Cardiac septum (tissue), 1 donor: ENCODE results near the gene BIN1. TPM values are rescaled to one million over a fixed set of nuclear protein-coding genes. Genes with fewer than 3 reads are reported as not detected.

ENCODE experiments used
- DNase-seq: peaks from one replicate; pipeline ENCODE4 v3.0.0-alpha.2; 2020; ENCODE audit warnings: low spot score
- intact Hi-C: fragments of 100-400 bp; cut with DNase I; formaldehyde crosslinking; loops from one replicate; pipeline ENCODE4 v1.14.0; 2022
- total RNA-seq: library from RNA; stranded (reverse); fragmentation: NEBNext Ultra II Directional; extraction: Animal tissue kit (Norgen Biotek cat#: 25700); gene quantifications from one replicate; pipeline ENCODE4 v1.2.1, GENCODE V29; 2021
- donor health status: DM: no; HTN: no; CAD: no.

The BIN1 gene
- total RNA-seq, 1 donor from 2014 or later, result 14.0 TPM

- no peak for DNase-seq
- intact Hi-C loops, result no loop called here
Measured at GRCh38 chr2:127053731-127054603, 53.0 kb downstream of the BIN1 start.

DNA sequence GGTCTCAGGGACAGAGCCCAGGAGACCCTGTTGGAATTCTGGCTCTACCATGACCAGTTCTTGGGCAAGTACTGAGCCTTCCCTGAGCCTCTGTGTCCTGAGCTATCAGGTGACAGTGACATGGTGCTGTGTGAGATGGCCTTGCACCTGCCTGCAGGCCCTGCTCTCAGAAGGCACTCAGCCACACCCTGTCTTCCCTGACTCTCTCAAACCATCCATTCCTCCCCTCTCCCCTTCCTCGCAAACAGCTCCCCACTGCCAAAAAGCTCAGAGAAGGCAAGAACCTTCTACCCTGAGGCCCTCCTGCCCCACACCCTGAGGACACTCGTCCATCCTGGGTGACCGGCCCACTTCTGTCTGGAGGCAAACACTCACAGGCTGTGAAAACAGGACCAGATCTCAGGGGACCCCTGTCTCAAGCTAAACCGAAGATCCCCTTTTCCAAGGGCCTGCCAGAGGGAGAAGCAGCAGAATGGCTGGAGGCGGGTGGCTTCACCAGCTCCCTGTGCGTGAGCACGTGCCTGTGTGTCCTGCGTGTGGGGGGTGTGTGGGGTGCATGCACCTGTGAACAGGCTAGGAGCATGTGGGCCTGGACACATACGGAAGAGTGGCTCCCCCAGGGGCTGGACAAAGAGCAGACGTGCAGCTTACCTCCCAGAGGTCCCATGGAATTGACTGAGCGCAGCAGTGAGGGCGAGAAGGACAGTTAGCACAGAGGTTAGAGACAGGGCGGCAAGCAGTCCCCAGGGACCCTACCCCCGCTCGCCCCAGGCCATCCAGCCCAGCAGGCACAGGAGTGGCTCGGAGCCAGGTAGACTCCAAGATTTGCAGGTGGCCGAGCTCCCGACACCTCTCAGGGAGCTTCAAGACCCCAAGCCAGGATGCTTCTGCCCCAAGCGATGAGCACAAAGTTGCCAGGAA lies 53.9 kb downstream of the BIN1 start:
- peak; percentile 67 for DNase-seq
- intact Hi-C loops, result no loop called here

DNA sequence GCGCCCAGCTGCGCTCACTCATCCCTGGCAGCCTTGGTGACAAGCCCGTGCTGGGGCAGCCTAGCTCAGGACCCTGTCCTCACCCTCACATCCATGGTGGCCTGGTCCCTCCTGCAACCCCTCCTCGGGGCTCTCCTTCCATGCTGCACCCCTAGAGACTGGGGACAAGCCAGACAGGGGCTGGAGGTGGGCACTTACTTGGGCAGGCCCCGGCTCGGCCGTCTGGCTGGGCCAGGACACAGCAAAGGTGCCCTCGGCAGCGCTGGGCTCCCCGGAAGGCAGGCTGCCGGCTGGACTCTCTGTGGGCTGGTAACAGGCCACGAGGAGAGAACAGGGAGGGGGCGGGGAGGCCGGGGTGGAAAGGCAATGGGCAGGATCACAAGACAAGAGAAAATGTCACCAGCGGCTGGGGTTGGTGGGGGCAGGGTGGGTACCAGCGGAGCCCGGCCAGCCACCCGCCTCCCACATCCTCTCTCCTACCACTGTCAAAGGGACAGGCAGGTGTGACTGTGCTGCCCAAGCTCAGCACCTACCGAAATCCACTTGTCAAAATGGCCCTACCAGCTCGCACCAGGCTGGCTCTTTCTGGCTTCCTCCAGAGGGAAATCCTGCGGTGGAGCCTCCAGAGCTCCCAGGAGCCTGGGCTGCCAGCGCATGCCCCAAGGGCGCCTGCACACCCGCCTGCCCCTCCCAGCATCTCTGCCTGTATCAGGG lies 54.7 kb downstream of the BIN1 start:
- peak; percentile 67 for DNase-seq
- intact Hi-C loops, result no loop called here

DNA sequence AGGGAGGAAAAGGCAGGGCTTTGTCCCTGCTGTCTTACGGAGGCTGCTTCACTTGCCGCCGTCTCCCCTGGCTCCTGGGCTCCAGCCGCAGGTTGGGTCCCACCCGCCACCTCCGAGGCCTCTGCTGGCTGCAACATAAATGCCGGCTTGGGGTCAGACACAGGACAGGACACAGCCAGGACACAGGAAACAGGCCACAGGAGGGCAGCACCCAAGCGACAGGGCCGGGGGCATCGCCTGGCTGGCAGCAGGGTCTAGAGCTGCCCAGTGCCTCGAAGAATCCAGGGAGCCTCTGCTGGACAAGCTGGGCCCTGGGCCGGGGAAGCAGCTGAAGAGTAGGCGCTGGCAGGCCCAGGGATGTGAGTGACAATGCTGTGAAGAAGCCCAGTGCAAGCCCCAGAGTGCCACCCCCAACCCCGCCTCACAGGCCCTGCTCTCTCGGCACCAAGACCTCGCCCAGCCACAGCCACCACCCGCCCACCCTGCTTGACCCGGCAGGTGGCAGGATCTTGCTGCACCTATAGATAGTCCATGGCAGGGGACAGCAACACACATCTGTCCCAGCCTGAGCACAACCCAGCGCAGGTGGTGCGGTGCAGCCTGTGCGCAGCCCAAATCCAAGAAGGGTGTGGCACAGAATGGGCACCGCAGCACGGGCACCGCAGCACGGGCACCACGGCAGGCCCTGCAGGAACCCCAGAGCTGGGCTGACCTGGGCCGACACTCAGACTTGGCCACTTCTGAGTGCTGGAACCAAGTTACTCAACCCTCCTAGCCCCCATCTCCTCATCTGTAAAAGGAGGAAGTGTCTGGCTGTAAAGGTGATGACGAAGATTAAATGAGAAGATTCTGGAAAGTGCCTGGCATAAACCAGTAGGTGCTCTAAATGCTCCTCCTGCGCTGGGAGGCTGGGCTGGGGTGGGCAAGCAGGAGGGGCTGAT lies 55.6 kb downstream of the BIN1 start:
- peak; percentile 72 for DNase-seq
- intact Hi-C loops, result no loop called here

GRCh38 chr2:127050803-127051115 lies 56.2 kb downstream of the BIN1 start:
- intact Hi-C loops, result no loop called here
- DNase-seq, result peak; percentile 70

- DNase-seq, result peak; percentile 76
- intact Hi-C loops, result no loop called here
Measured at GRCh38 chr2:127049927-127050802, 56.8 kb downstream of the BIN1 start.

GRCh38 chr2:127048969-127049897 lies 57.7 kb downstream of the BIN1 start:
- intact Hi-C loops, result no loop called here
- peak; percentile 75 for DNase-seq

- DNase-seq, result peak; percentile 58
- intact Hi-C loops, result no loop called here
Measured at GRCh38 chr2:127048618-127048935, 58.4 kb downstream of the BIN1 start.

- intact Hi-C loops, result no loop called here
- peak; percentile 62 for DNase-seq
Measured at GRCh38 chr2:127047716-127048617, 59.0 kb downstream of the BIN1 start.

GRCh38 chr2:127047054-127047453 lies 59.9 kb downstream of the BIN1 start:
- intact Hi-C loops, result no loop called here
- peak; percentile 36 for DNase-seq

DNA sequence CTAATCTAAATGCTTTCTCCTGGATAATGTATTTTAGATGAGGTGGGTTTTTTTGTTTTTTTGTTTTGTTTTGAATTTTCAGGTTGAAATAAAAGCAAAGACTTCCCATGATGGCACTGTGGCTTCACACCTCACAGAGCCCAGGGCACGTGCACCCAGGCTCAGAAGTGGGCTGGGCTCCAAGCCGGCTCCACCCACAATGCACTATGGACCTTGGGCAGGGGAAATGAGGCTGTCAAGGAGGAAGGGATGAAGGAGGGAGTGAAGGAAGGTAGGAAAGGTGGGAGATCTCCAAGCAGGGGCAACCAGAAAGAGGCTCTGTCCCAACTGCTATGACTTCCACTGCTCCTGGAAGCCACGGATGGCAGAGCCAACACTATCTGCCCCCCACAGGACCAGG lies 60.4 kb downstream of the BIN1 start:
- no peak for DNase-seq
- intact Hi-C loops, result no loop called here

- peak; percentile 65 for DNase-seq
- intact Hi-C loops, result no loop called here
Measured at GRCh38 chr2:127045792-127046501, 61.0 kb downstream of the BIN1 start.

DNA sequence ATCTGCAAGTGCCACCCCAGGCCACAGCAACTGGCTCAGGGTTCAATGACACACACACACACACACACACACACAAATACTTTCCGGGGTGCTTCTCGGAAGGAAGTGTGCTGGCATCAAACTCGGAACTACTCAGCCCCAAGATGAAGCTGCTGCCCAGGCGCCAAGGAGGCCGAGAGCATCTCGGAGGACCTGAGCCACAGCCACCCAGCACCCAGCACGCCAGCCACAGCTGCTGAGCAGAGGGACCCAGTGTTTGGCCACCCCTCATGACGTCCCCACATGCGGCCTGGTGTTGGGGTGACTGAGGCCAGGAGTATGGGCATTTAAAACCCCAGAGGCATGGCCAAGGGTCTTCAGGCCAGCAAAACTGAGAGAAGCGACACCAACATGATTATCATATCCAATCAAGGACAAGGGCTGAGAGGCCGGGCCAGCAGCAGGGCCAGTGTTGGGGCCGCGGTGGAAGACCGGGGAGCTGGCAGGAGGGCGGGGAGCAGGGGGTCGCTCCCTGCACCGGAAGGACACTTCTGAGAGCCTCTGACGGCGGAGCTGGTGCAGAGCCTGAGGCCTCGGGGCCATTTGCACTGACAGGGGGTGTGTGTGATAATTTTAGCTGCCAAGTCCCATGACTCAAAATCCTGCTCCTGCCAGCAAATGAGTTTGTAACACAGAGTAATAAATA lies 61.8 kb downstream of the BIN1 start:
- intact Hi-C loops, result no loop called here
- DNase-seq, result peak; percentile 41

- DNase-seq, result no peak
- intact Hi-C loops, result no loop called here
Measured at GRCh38 chr2:127044165-127044718, 62.7 kb downstream of the BIN1 start.
